HG02759 (cell line): ENCODE results near the gene PCSK9.

Experiments
- ATAC-seq: cut with Tn5 transposase; IDR thresholded peaks from one replicate; pipeline ENCODE4 v1.9.1; 2021; ENCODE audit warnings: mild to moderate bottlenecking, moderate library complexity; ENCODE audit not compliant: unreplicated experiment

Gene PCSK9

DNA sequence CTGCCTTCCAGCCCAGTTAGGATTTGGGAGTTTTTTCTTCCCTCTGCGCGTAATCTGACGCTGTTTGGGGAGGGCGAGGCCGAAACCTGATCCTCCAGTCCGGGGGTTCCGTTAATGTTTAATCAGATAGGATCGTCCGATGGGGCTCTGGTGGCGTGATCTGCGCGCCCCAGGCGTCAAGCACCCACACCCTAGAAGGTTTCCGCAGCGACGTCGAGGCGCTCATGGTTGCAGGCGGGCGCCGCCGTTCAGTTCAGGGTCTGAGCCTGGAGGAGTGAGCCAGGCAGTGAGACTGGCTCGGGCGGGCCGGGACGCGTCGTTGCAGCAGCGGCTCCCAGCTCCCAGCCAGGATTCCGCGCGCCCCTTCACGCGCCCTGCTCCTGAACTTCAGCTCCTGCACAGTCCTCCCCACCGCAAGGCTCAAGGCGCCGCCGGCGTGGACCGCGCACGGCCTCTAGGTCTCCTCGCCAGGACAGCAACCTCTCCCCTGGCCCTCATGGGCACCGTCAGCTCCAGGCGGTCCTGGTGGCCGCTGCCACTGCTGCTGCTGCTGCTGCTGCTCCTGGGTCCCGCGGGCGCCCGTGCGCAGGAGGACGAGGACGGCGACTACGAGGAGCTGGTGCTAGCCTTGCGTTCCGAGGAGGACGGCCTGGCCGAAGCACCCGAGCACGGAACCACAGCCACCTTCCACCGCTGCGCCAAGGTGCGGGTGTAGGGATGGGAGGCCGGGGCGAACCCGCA, at the start of gene PCSK9:
Gene PCSK9 (plus strand): TSS at position 207 of the 741 bp plus-strand sequence. CDS start 290 bp downstream, at position 497.
- no peak for ATAC-seq

DNA sequence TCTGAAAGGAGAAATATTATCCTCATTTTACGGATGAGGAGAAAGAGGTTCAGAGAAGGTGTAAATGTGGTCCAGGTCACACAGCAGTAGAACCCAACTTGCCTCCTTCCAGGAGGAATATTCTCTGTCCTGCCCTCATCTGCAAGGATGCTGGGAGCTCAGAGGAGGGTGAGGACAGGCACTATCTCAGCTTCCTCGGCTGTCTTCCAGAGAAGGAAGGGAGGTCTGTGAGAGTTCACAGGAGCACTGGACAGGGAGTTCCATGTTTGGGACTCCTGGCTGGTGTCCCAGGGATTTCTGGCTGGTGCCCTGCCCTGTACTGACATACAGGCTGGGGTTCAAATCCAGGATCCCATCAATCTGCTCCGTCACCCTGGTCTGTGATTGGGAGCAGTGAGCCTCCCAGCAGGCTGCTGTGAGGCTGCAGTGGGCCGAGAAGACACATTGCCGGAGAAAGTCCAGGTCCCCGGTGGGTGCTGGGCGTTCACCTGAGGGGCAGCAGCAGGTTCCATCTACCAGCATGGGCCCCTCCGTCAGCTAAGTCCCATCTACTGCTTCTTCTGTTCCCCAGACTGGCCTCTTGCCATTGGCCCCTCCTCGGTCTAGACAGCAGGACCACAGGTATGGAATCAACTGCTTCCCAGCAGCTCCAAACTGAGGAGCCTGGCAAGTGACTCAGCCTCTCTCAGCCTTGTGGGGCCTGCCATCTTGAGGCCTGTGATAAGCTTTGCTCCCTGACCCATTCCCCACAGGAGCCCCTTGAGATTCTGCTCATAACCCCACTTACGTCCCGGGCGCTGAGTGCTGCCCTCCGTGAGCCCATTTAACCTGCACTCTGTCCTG, 49.2 kb upstream of the PCSK9 start:
- no peak for ATAC-seq

DNA sequence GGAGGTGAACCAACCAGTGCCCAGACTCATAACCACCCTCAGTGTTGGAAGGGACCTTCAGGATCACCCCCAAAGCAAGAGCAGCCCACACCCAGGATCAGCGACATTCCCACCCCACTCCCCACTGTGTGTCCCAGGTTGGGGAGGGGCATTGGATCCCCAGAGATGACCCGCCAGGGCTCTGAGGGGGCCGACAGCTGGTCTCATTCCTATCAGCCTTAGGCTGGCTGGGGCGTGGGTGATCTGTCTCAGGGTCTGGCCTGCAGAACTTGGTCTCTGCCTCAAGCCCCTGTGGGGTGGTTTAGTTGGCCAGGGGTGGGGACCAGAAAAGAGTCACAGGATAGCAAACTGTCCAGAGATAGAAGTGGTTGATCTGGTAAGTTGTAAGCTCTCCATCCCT, 48.4 kb upstream of the PCSK9 start:
- ATAC-seq, result no peak

DNA sequence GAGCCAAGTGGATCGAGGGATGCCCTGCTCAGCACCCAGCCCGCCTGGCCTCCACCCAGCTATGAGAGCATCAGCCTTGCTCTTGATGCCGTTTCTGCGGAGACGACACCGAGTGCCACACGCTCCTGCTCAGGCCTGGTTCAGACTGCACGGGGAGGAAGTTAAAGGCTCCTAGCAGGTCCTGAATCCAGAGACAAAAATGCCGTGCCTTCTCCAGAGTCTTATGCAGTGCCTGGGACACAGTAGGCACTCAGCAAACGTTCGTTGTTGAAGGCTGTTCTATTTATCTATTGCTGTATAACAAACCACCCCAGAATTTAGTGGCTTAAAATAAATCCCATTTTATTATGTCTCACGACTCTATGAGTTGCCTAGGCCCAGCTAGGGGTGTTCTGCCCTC, 47.4 kb upstream of the PCSK9 start:
- ATAC-seq, result no peak

GRCh38 chr1:54993140-54993539, 46.2 kb upstream of the PCSK9 start:
- ATAC-seq, result no peak

GRCh38 chr1:54994355-54994990, 44.9 kb upstream of the PCSK9 start:
- no peak for ATAC-seq

GRCh38 chr1:54995013-54995760, 44.2 kb upstream of the PCSK9 start:
- no peak for ATAC-seq

GRCh38 chr1:54995835-54996234, 43.5 kb upstream of the PCSK9 start:
- no peak for ATAC-seq

DNA sequence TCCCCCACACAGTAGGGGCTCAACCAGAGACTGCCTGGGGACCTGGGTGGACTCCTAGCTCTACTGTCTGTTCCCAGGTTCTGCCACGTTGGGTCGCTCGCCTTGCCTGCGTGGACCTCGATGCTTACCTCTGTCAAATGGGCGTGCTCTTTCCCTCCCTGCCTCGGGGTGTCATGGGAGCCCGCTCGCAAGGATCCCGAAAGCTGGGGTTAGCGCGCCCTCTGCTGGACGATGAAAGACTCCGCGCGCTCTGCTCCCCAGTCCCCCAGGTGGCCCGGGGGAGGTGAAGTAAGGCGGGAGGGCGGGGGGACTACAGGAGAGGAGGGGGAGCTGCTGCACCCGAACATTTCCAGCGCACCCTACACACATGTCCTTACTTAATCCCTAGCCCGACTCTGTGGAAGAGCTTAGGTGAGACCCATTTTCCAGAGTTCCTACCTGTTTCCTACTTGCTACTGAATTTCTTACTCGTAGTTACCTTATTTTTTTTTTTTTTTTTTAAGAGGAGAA, 42.9 kb upstream of the PCSK9 start:
- peak; percentile 81 for ATAC-seq

DNA sequence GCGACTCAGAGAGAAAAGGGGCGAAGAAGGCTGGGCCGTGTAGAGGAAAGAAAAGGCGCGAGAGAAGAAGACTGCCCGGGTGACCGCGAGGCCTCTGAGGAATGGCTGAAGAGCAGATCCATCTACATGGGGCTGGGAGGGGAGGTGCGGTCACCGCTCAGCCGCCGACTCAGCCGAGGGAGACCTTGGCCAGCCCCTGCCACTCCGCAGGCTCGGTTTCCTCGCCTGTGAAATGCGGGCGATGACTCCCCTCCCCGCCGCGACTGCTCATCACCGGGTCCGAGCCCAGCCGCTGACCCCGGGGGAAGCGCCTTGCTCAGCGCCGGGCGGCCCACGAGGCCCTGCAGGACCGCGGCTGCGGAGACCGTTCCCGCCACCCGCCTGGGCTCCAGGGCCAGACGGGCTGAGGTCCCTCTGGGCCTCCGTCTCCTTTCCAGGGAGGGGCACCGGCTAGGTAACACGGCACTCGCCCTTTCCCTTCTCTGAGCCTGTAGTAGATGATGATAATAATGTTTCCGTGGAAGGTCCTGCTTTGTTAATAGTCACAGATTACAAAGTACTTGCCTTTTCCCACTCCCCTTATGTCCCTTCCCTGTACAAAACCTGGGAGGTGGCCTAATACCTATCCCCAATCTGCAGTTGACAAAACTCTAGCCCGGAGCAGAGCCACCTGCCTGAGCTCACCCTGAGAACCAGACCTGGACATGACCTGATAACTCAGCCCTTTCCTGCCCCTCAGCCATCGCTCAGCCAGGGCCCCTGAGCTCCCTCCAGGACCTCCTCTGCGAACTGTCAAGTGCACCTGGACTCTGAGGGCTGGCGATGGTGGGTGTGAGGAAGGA, 42.3 kb upstream of the PCSK9 start:
- ATAC-seq, result no peak

DNA sequence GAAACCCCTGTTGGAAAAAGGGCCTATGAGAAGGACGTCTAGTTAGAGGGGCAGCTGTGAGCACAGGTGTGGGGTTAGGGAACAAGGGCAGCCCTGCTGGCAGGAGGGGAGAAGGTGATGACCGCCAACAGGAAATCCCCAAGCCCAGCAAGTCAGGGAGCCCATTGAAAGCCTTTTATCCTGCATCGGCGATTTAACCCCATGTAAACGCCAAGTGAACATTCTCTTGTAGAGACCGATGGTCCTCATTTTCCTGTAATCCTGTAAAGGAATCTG, 41.7 kb upstream of the PCSK9 start:
- no peak for ATAC-seq

- ATAC-seq, result no peak
These were observed 41.2 kb upstream of the PCSK9 start for GRCh38 chr1:54998100-54998499.

DNA sequence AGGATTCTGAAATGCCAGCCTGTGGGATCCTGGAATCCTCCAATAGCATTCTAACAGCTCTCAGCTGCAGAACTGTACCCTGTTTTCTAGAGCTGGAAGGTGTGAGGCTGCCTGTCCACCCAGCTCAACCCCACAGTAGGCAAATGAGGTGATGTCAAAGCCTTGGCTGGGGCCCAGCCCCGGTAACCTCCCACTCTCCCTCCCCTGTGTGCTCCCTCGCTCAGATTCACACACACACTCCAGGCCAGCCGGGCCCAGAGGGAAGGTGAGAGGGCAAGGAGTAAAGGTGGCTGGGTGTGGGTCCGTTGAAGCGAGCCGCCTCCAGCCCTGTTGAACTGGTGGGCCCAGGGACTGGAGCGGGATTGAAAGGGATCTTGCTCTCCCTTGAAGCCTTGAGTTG, 40.7 kb upstream of the PCSK9 start, which contains the start of gene BSND:
Gene BSND (plus strand): TSS at position 257 of the 400 bp plus-strand sequence. CDS start 254 bp downstream, outside the sequence.
- ATAC-seq, result no peak

DNA sequence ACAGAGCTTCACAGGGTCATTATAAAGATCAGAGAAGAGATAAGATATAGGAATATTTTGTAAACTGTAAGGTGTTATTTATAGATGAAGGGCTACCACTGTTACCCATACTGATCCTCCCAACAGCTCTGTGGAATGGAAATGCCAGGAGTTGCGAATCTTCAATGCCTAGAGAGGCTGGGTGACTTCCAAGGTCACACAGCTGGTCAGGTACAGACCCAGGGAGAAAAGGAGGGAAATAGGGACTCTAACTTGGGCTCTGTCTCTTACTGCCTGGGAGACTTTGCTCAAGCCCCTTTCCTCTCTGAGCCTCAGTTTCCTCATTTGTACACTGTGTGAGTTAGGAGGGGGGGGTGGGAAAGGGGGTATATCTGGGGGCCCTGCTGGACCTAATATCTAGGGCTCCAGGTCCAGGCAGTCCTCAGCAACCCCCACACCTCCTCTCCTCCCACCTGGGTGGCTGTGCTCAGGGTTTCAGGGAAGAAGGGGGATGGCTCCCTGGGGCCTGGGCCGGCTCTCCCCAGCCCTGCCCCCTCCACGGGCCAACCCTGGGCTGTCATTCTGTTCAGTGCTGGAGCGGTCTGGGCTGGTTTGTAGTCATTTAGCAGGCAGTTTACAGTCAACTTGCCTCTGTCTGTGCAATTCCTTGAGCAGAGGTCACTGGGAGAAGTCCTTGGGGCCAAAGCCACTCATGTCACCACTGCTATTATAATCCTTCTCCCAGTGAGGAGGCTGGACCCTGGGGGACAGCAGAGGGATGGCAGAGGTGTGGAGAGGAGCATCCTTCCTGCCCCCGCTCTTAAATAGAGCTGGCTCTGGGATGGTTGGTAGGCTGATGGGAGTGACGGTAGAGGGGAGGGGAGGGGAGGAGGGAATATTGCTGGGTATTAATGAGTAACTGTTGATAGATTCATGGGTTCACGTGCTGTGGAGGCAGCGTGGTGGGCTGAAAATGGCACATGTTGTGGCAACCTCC, 39.0 kb upstream of the PCSK9 start:
- ATAC-seq, result no peak

GRCh38 chr1:55001311-55001710, 38.0 kb upstream of the PCSK9 start:
- ATAC-seq, result no peak

DNA sequence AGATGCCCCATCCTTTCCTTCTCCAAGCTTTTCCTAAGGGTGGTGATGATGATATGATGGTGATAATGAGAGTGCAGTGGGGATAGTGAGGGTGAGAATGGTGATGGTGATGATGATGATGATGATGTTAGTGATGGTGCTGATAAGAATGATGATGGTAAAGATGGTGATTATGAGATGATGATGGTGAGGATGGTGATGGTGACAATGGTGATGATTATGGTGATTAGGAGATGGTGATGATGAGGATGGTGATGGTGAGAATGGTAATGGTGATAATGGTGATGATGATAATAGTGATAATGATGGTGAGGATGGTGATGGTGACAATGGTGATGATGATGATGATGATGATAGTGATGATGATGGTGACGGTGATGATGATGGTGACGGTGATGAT, 36.7 kb upstream of the PCSK9 start:
- no peak for ATAC-seq

DNA sequence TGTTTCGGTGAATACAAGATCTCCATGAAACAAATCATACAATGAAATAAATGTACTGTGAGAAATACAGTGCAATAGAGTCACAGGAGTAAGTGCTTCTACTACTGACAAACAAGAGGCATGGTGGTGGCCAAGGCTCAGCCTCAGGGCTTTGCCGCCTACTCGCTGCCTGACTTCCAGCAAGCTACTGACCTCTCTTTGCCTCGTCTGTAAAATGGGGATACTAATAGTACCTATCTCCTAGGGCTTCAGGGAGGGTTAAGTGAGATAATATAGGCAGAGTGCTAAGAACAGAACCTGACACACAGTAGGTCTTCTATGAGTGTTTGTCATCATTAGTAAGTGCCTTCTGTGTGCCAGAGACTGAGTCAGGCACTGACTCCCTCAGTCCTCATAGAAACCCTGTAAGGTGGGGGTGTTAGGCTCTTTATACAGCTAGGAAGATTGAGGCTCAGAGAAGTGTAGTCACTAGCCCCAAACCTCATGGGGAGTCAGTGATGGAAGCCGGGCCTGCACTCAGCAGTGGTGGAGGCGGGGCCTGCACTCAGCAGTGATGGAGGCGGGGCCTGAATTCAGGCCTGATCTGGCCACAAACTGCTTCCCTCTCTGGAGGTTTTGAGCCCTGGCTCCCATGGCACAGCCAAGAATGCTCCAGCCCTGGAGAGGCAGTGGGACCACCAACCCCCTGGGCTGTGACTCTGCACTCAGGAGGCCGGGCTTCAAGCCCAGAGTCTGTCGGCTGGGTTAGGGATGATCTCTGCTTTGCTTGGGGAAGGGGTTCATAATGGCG, 33.8 kb upstream of the PCSK9 start:
- no peak for ATAC-seq

GRCh38 chr1:55006931-55007330, 32.4 kb upstream of the PCSK9 start:
- ATAC-seq, result no peak
